K562 (cell line): ENCODE results near the gene MIEF1. TPM values are rescaled to one million over a fixed set of nuclear protein-coding genes. Genes with fewer than 3 reads are reported as not detected.

ENCODE experiments used
- ARID2 ChIP-seq: fragments of 450-650 bp; IDR thresholded peaks from 2 replicates; pipeline ENCODE4 v1.6.1; 2017; ENCODE audit warnings: antibody characterized with exemption, mild to moderate bottlenecking
- BRF1 ChIP-seq: IDR thresholded peaks from 3 replicates; pipeline ENCODE4 v1.6.1; 2011; ENCODE audit warnings: borderline replicate concordance, mild to moderate bottlenecking; ENCODE audit not compliant: insufficient read length; ENCODE audit errors: extremely low read depth
- FOXK2 ChIP-seq, 2 experiments: fragments of 450-650 bp; IDR thresholded peaks in 1 of 2; conservative IDR thresholded peaks in 1 of 2; 2 replicates each; pipeline ENCODE4 v1.6.1; 2016; ENCODE audit warnings: low read depth in 2 of 2, mild to moderate bottlenecking in 1 of 2
- FUS ChIP-seq: fragments of 200-400 bp; formaldehyde crosslinking; optimal IDR thresholded peaks from 2 replicates; pipeline ENCODE3; 2017; ENCODE audit warnings: low read depth, low read length
- HIVEP1 ChIP-seq: fragments of 250-450 bp; sonication (Bioruptor Pico); IDR thresholded peaks from 2 replicates; pipeline ENCODE4 v1.4.0; 2020; ENCODE audit warnings: mild to moderate bottlenecking
- IRF2 ChIP-seq: sonication (generic); formaldehyde crosslinking; IDR thresholded peaks from 2 replicates; pipeline ENCODE4 v1.8.1; 2022; ENCODE audit warnings: mild to moderate bottlenecking, missing genetic modification reagents
- JUNB ChIP-seq: fragments of 450-650 bp; formaldehyde crosslinking; conservative IDR thresholded peaks from 2 replicates; pipeline ENCODE4 v1.4.0; 2020; ENCODE audit warnings: mild to moderate bottlenecking
- KAT8 ChIP-seq: fragments of 450-650 bp; IDR thresholded peaks from 2 replicates; pipeline ENCODE4 v1.6.1; 2016; ENCODE audit warnings: low read depth, mild to moderate bottlenecking
- KDM4B ChIP-seq, 2 experiments: fragments of 450-650 bp in 1 of 2; sonication (generic) in 1 of 2; IDR thresholded peaks; 2 replicates each; pipeline ENCODE4 v1.6.1; 2016 to 2017; ENCODE audit warnings: borderline replicate concordance in 2 of 2, antibody characterized with exemption in 1 of 2, low read depth in 1 of 2, mild to moderate bottlenecking in 1 of 2
- KLF1 ChIP-seq: fragments of 450-650 bp; IDR thresholded peaks from 2 replicates; pipeline ENCODE4 v1.6.1; 2016; ENCODE audit warnings: missing genetic modification characterization, missing compliant biosample characterization
- NFRKB ChIP-seq: fragments of 450-650 bp; IDR thresholded peaks from 2 replicates; pipeline ENCODE4 v1.6.1; 2016; ENCODE audit warnings: low read depth
- NONO ChIP-seq, 2 experiments: fragments of 200-400 bp in 1 of 2; fragments of 450-650 bp in 1 of 2; formaldehyde crosslinking in 1 of 2; IDR thresholded peaks; 2 replicates each; pipeline ENCODE4 v1.6.1; 2017; ENCODE audit warnings: low read depth in 2 of 2, mild to moderate bottlenecking in 2 of 2, moderate library complexity in 2 of 2, low read length in 1 of 2
- NR4A1 ChIP-seq, 2 experiments: fragments of 250-450 bp in 1 of 2; fragments of 450-650 bp in 1 of 2; sonication (Bioruptor Pico) in 1 of 2; IDR thresholded peaks; 2 replicates each; pipeline versions ENCODE4 v1.4.0 to v1.6.1; 2016 to 2020; ENCODE audit warnings: mild to moderate bottlenecking in 2 of 2, missing compliant biosample characterization in 1 of 2, missing genetic modification characterization in 1 of 2, moderate library complexity in 1 of 2
- PHTF2 ChIP-seq: fragments of 250-450 bp; sonication (Bioruptor Pico); IDR thresholded peaks from 2 replicates; pipeline ENCODE4 v1.5.0; 2021; ENCODE audit warnings: mild to moderate bottlenecking
- RBM22 ChIP-seq: fragments of 200-400 bp; formaldehyde crosslinking; IDR thresholded peaks from 2 replicates; pipeline ENCODE4 v1.6.1; 2018; ENCODE audit warnings: low read length, low read depth; ENCODE audit not compliant: poor library complexity, severe bottlenecking
- SAP30 ChIP-seq: fragments of 200-600 bp; sonication (generic); IDR thresholded peaks from 2 replicates; pipeline ENCODE4 v1.6.1; 2012; ENCODE audit warnings: borderline replicate concordance, low read depth, mild to moderate bottlenecking, moderate library complexity, low read length, control low read depth, inconsistent platforms; ENCODE audit not compliant: insufficient read depth, poor library complexity, severe bottlenecking
- SIN3B ChIP-seq: fragments of 450-650 bp; IDR thresholded peaks from 2 replicates; pipeline ENCODE4 v1.6.1; 2017; ENCODE audit warnings: low read depth, mild to moderate bottlenecking, moderate library complexity
- SPI1 ChIP-seq: IDR thresholded peaks from 2 replicates; pipeline ENCODE4 v1.6.1; 2011; ENCODE audit warnings: low read depth, low read length, control low read depth, borderline replicate concordance
- SRSF7 ChIP-seq: fragments of 200-400 bp; formaldehyde crosslinking; optimal IDR thresholded peaks from 2 replicates; pipeline ENCODE3; 2017; ENCODE audit warnings: mild to moderate bottlenecking, low read depth, low read length
- ZC3H8 ChIP-seq: fragments of 450-650 bp; IDR thresholded peaks from 2 replicates; pipeline ENCODE4 v1.6.1; 2017
- ZFP36 ChIP-seq: fragments of 150-350 bp; IDR thresholded peaks from 2 replicates; pipeline ENCODE4 v1.6.1; 2018; ENCODE audit warnings: low read length, low read depth; ENCODE audit not compliant: partially characterized antibody
- ZNF41 ChIP-seq: fragments of 250-450 bp; sonication (Bioruptor Pico); conservative IDR thresholded peaks from 2 replicates; pipeline ENCODE4 v1.4.0; 2020; ENCODE audit warnings: mild to moderate bottlenecking
- polyA plus RNA-seq, 8 experiments: library from polyadenylated mRNA; depleted of rRNA in 4 of 8; stranded (reverse) in 5 of 8; unstranded in 3 of 8; fragments of >200 nt; fragmentation: Nextera tagmentation in 2 of 8; fragmentation: Illumina TruSeq in 1 of 8; extraction: Ambion mirVana in 2 of 8; extraction: Trizol in 1 of 8; gene quantifications; 2 replicates each; pipeline versions ENCODE4 v1.2.1 to v1.2.3, GENCODE V29; 2011 to 2014; ENCODE audit warnings: inconsistent platforms in 1 of 8, missing spikeins in 1 of 8
- total RNA-seq, 7 experiments: library from RNA; depleted of rRNA in 6 of 7; stranded (reverse); fragments of >200 nt in 6 of 7; fragmentation: Illumina TruSeq in 2 of 7; extraction: Trizol in 2 of 7; gene quantifications; 2 replicates each; pipeline versions ENCODE4 v1.2.1 to v1.2.3, GENCODE V29; 2011 to 2021; ENCODE audit warnings: low replicate concordance in 1 of 7
- TF ChIP-seq, protein P1 (sequence below): sonication (generic); formaldehyde crosslinking; IDR thresholded peaks from 2 replicates; pipeline ENCODE4 v1.8.0; 2023; ENCODE audit warnings: mild to moderate bottlenecking, missing genetic modification reagents
- TF ChIP-seq, protein P2 (sequence below): fragments of 250-450 bp; sonication (Bioruptor Pico); IDR thresholded peaks from 2 replicates; pipeline ENCODE4 v1.5.0; 2021

Gene MIEF1
- total and polyA plus RNA-seq, 9 of the 15 experiments (the other 6 are each of a cell fraction or from before 2014, with no cell fraction given), result 10.9 to 51.8 (median 25.5) TPM

DNA sequence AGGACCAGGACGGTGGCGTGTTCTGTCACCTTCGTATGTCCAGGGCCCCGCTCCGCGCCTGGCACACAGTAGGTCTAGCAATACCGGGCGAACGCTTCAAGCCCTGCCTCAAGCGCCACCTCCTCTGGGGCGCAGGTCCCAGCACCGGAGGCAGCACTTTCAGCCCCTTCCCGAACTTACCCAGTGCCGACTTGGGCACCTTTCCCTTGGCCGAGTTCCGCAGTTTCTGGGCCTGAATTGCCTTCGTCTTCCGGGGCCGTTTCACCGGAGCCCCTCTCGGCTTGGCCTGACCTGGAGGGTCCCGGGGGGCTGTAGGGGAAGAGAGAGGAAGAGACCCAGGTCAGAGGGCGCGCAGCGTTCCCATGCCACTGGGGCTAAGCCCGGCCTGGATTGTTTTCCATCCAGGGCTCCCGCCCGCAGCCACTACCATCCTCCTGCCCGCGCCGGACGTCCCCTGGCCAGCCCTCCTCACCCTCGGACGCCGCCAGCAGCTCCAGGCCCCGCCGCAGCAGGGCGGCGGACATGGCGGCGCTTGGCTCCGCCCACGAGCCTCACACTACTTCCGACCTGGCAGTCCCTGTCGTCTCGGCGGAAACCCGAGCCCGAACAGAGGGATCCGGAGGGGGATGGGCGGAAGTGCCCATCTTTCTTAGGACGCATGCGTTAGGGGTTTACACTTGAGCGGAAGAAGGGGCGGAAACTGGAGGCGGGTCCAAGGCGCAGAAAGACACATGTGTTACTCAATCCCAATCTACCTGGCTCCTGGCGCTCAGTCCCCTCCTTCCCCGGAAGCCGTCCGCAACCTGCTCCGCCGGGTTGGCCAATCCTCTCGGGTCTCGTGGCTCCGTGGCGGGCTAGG lies 30.4 kb downstream of the MIEF1 start, which contains the start of gene RPS19BP1 (continued):
- TF ChIP-seq ZC3H8 (no peak), BRF1 (no peak), RBM22 (no peak), KAT8 (no peak), ZFP36 (no peak), NONO (IDR thresholded peaks at IDR 0.05; ENCODE audit: low read depth in 2 of 2, low read length in 1 of 2) (no peak), JUNB (CRISPR knock-in tag) (no peak), SPI1 (peak; percentile 83), FOXK2 (conservative IDR thresholded peaks at IDR 0.05 in 1 of 2, IDR thresholded peaks at IDR 0.05 in 1 of 2; ENCODE audit: low read depth in 2 of 2) (peak; percentile 81 to 88), SIN3B (peak; percentile 57; the same call in 1 of the 2 replicates), HIVEP1 (CRISPR knock-in tag) (no peak), PHTF2 (CRISPR knock-in tag) (no peak), FUS (no peak), NFRKB (0 out of 2 replicates have a peak, but pooled peaks have one; percentile 31), KDM4B (IDR thresholded peaks at IDR 0.05; ENCODE audit: borderline replicate concordance in 2 of 2, low read depth in 1 of 2) (peak in 1 of 2 experiments; percentile 72; a peak in 1 of 4 replicates), KLF1 (tag) (no peak; the same call in 1 of the 2 replicates), NR4A1 (CRISPR knock-in tag; IDR thresholded peaks at IDR 0.05) (no peak), NR4A1 (tag; IDR thresholded peaks at IDR 0.05) (no peak), SAP30 (peak; percentile 29), SRSF7 (no peak), IRF2 (no peak), ZNF41 (CRISPR knock-in tag) (no peak), ARID2 (no peak)
- TF ChIP-seq, protein P1, sequence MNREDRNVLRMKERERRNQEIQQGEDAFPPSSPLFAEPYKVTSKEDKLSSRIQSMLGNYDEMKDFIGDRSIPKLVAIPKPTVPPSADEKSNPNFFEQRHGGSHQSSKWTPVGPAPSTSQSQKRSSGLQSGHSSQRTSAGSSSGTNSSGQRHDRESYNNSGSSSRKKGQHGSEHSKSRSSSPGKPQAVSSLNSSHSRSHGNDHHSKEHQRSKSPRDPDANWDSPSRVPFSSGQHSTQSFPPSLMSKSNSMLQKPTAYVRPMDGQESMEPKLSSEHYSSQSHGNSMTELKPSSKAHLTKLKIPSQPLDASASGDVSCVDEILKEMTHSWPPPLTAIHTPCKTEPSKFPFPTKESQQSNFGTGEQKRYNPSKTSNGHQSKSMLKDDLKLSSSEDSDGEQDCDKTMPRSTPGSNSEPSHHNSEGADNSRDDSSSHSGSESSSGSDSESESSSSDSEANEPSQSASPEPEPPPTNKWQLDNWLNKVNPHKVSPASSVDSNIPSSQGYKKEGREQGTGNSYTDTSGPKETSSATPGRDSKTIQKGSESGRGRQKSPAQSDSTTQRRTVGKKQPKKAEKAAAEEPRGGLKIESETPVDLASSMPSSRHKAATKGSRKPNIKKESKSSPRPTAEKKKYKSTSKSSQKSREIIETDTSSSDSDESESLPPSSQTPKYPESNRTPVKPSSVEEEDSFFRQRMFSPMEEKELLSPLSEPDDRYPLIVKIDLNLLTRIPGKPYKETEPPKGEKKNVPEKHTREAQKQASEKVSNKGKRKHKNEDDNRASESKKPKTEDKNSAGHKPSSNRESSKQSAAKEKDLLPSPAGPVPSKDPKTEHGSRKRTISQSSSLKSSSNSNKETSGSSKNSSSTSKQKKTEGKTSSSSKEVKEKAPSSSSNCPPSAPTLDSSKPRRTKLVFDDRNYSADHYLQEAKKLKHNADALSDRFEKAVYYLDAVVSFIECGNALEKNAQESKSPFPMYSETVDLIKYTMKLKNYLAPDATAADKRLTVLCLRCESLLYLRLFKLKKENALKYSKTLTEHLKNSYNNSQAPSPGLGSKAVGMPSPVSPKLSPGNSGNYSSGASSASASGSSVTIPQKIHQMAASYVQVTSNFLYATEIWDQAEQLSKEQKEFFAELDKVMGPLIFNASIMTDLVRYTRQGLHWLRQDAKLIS, result peak; percentile 52; the same call in 1 of the 2 replicates
- TF ChIP-seq, protein P2, sequence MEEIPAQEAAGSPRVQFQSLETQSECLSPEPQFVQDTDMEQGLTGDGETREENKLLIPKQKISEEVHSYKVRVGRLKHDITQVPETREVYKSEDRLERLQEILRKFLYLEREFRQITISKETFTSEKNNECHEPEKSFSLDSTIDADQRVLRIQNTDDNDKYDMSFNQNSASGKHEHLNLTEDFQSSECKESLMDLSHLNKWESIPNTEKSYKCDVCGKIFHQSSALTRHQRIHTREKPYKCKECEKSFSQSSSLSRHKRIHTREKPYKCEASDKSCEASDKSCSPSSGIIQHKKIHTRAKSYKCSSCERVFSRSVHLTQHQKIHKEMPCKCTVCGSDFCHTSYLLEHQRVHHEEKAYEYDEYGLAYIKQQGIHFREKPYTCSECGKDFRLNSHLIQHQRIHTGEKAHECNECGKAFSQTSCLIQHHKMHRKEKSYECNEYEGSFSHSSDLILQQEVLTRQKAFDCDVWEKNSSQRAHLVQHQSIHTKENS (CRISPR knock-in tag), result no peak
